Measurements from ENCODE around the gene ZNF746.

The ZNF746 gene

GRCh38 chr7:149477494-149478443 lies 19.8 kb downstream of the ZNF746 start:
- no peak for TF ChIP-seq CTCF (IDR thresholded peaks at IDR 0.05; ENCODE audit: poor library complexity, severe bottlenecking)
- no peaks in the 10 kb centered on the region for H3K9me3 ChIP-seq (ENCODE audit: severe bottlenecking)
- H3K27me3 ChIP-seq (ENCODE audit: insufficient read depth, poor library complexity, severe bottlenecking) = no peaks in the 10 kb centered on the region
- ATAC-seq (ENCODE audit: low read depth) = no peak
- no peak overlapping the region for H3K27ac ChIP-seq (ENCODE audit: poor library complexity, severe bottlenecking)
- DNase-seq (ENCODE audit: low spot score) = peak; percentile 42
- H3K4me3 ChIP-seq (ENCODE audit: severe bottlenecking) = no peak overlapping the region
- H3K36me3 ChIP-seq (ENCODE audit: low read depth) = peaks cover 55% of the 10 kb centered on the region
- H3K4me1 ChIP-seq (ENCODE audit: insufficient read depth, poor library complexity, severe bottlenecking) = no peaks in the 10 kb centered on the region

GRCh38 chr7:149476791-149477190 lies 20.8 kb downstream of the ZNF746 start:
- Histone ChIP-seq H3K4me3 (ENCODE audit: severe bottlenecking) (no peak overlapping the region), H3K36me3 (ENCODE audit: low read depth) (peaks cover 52% of the 10 kb centered on the region), H3K27me3 (ENCODE audit: insufficient read depth, poor library complexity, severe bottlenecking) (no peaks in the 10 kb centered on the region), H3K27ac (ENCODE audit: poor library complexity, severe bottlenecking) (no peak overlapping the region), H3K9me3 (ENCODE audit: severe bottlenecking) (no peaks in the 10 kb centered on the region), H3K4me1 (ENCODE audit: insufficient read depth, poor library complexity, severe bottlenecking) (no peaks in the 10 kb centered on the region)
- no peak for DNase-seq (ENCODE audit: low spot score)
- TF ChIP-seq CTCF (IDR thresholded peaks at IDR 0.05; ENCODE audit: poor library complexity, severe bottlenecking) = no peak
- ATAC-seq (ENCODE audit: low read depth) = no peak

GRCh38 chr7:149475121-149476045 lies 22.2 kb downstream of the ZNF746 start:
- ATAC-seq (ENCODE audit: low read depth) (no peak), DNase-seq (ENCODE audit: low spot score) (no peak)
- no peak for TF ChIP-seq CTCF (IDR thresholded peaks at IDR 0.05; ENCODE audit: poor library complexity, severe bottlenecking)
- Histone ChIP-seq H3K27me3 (ENCODE audit: insufficient read depth, poor library complexity, severe bottlenecking) (no peaks in the 10 kb centered on the region), H3K27ac (ENCODE audit: poor library complexity, severe bottlenecking) (no peak overlapping the region), H3K36me3 (ENCODE audit: low read depth) (peaks cover 44% of the 10 kb centered on the region), H3K4me1 (ENCODE audit: insufficient read depth, poor library complexity, severe bottlenecking) (no peaks in the 10 kb centered on the region), H3K4me3 (ENCODE audit: severe bottlenecking) (no peak overlapping the region), H3K9me3 (ENCODE audit: severe bottlenecking) (no peaks in the 10 kb centered on the region)

GRCh38 chr7:149474309-149475120 lies 23.1 kb downstream of the ZNF746 start:
- Histone ChIP-seq H3K27me3 (ENCODE audit: insufficient read depth, poor library complexity, severe bottlenecking) (no peaks in the 10 kb centered on the region), H3K4me3 (ENCODE audit: severe bottlenecking) (no peak overlapping the region), H3K27ac (ENCODE audit: poor library complexity, severe bottlenecking) (no peak overlapping the region), H3K4me1 (ENCODE audit: insufficient read depth, poor library complexity, severe bottlenecking) (no peaks in the 10 kb centered on the region), H3K36me3 (ENCODE audit: low read depth) (peaks cover 37% of the 10 kb centered on the region), H3K9me3 (ENCODE audit: severe bottlenecking) (no peaks in the 10 kb centered on the region)
- ATAC-seq (ENCODE audit: low read depth) = no peak
- DNase-seq (ENCODE audit: low spot score) = no peak
- TF ChIP-seq CTCF (IDR thresholded peaks at IDR 0.05; ENCODE audit: poor library complexity, severe bottlenecking) = no peak

Measured in RWPE2 (cell line).